Measurements from ENCODE around the gene PLEKHH2. TPM values are rescaled to one million over a fixed set of nuclear protein-coding genes. Genes with fewer than 3 reads are reported as not detected.
A peak's percentile ranks its signal among the peaks of the same experiment; 100 is the strongest.

The PLEKHH2 gene
- polyA plus RNA-seq, 1 experiment = 2.2 TPM

GRCh38 chr2:43764086-43764705 lies 127.1 kb downstream of the PLEKHH2 start:
- ChIA-PET POLR2A (no interaction called here), CTCF (interaction anchor here (1.1 to 1.7 kb wide), 2 partner anchors 12 to 27 kb away, joined by 3 read pairs; no protein-coding TSS in a partner anchor)
- H3K36me3 ChIP-seq (ENCODE audit: control insufficient read depth, insufficient read depth, low read length) = no peaks in the 10 kb centered on the region
- H3K27me3 ChIP-seq (ENCODE audit: control insufficient read depth, insufficient read depth, low read length) = peaks cover 1% of the 10 kb centered on the region; the same call in 1 of the 2 replicates
- TF ChIP-seq, protein P1, sequence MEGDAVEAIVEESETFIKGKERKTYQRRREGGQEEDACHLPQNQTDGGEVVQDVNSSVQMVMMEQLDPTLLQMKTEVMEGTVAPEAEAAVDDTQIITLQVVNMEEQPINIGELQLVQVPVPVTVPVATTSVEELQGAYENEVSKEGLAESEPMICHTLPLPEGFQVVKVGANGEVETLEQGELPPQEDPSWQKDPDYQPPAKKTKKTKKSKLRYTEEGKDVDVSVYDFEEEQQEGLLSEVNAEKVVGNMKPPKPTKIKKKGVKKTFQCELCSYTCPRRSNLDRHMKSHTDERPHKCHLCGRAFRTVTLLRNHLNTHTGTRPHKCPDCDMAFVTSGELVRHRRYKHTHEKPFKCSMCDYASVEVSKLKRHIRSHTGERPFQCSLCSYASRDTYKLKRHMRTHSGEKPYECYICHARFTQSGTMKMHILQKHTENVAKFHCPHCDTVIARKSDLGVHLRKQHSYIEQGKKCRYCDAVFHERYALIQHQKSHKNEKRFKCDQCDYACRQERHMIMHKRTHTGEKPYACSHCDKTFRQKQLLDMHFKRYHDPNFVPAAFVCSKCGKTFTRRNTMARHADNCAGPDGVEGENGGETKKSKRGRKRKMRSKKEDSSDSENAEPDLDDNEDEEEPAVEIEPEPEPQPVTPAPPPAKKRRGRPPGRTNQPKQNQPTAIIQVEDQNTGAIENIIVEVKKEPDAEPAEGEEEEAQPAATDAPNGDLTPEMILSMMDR (IDR thresholded peaks at IDR 0.05; ENCODE audit: insufficient read depth, low read depth, low read length) = no peak
- no peak overlapping the region for H3K4me3 ChIP-seq (ENCODE audit: low read depth, low read length)
- peak; percentile 59 for DNase-seq (ENCODE audit: low read depth)

DNA sequence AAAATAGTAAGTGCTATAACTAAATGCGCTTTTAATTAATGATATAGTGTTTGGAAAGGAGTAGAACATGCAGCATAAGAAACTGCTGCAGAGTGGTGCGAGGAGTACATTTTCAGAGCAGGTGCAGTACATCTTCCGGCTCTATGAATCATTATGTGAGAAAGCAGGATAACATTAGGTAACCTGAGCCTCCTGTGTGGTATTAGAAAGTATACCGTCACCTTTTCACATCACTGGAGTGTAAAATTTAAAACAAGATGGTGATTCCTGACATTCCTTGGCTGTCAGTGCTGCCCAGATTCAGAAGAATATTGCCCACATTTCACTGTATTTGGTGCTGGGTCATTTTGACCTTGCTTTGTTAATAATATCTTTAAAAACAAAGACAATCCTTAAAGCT lies 128.9 kb downstream of the PLEKHH2 start:
- Histone ChIP-seq H3K36me3 (ENCODE audit: control insufficient read depth, insufficient read depth, low read length) (no peaks in the 10 kb centered on the region), H3K4me3 (ENCODE audit: low read depth, low read length) (no peak overlapping the region), H3K27me3 (ENCODE audit: control insufficient read depth, insufficient read depth, low read length) (peaks cover 1% of the 10 kb centered on the region; the same call in 1 of the 2 replicates)
- no peak for DNase-seq (ENCODE audit: low read depth)
- ChIA-PET POLR2A (no interaction called here), CTCF (interaction anchor here (1.7 kb wide), 1 partner anchor 29 kb away, joined by 3 read pairs; no protein-coding TSS in a partner anchor)
- TF ChIP-seq, protein P1 (IDR thresholded peaks at IDR 0.05; ENCODE audit: insufficient read depth, low read depth, low read length) = no peak

- TF ChIP-seq, protein P1 (IDR thresholded peaks at IDR 0.05; ENCODE audit: insufficient read depth, low read depth, low read length) = no peak
- peak; percentile 65 for DNase-seq (ENCODE audit: low read depth)
- Histone ChIP-seq H3K4me3 (ENCODE audit: low read depth, low read length) (peak within 1 kb of the TSS; percentile 86), H3K27me3 (ENCODE audit: control insufficient read depth, insufficient read depth, low read length) (no peaks in the 10 kb centered on the region), H3K36me3 (ENCODE audit: control insufficient read depth, insufficient read depth, low read length) (peaks cover 3% of the 10 kb centered on the region)
- CTCF ChIA-PET = interaction anchor here (0.8 to 1.4 kb wide), 4 partner anchors 14 to 163 kb away, joined by 3 to 4 read pairs (median 4); no protein-coding TSS in a partner anchor
- POLR2A ChIA-PET = interaction anchor here (0.5 to 0.8 kb wide), 2 partner anchors 24 to 1803 kb away, joined by 3 read pairs; no protein-coding TSS in a partner anchor
Observed at GRCh38 chr2:43773876-43774613, 137.0 kb downstream of the PLEKHH2 start, which contains the start of gene DYNC2LI1. DYNC2LI1 (plus strand) TSS chr2:43774039; CDS start chr2:43774139, 100 bp downstream.

DNA sequence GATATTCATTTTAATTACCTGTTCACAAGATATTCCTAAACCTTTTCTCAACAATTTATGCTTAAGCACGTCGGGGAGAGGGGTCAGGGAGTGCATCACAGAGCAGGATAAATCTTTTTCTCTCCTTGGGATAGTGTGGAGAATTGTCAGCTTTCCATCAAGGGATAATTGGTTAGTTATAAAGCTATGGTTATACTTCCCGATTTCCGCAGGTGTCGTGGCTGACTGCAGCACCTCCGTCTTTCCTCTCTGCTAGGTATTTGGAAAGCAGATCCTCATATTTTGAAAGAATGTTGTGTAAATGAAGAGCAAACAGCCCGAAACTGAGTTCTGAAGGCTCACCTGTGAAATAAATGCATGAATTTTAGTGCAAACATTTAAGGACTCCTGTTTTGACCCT lies 137.6 kb downstream of the PLEKHH2 start:
- CTCF ChIA-PET = interaction anchor here (0.8 to 1.4 kb wide), 3 partner anchors 15 to 164 kb away, joined by 3 to 4 read pairs (median 4); no protein-coding TSS in a partner anchor
- no peak for DNase-seq (ENCODE audit: low read depth)
- POLR2A ChIA-PET = interaction anchor here (0.5 to 0.8 kb wide), 2 partner anchors 24 to 1803 kb away, joined by 3 read pairs; no protein-coding TSS in a partner anchor
- peaks cover 3% of the 10 kb centered on the region for H3K36me3 ChIP-seq (ENCODE audit: control insufficient read depth, insufficient read depth, low read length)
- TF ChIP-seq, protein P1 (IDR thresholded peaks at IDR 0.05; ENCODE audit: insufficient read depth, low read depth, low read length) = no peak
- no peaks in the 10 kb centered on the region for H3K27me3 ChIP-seq (ENCODE audit: control insufficient read depth, insufficient read depth, low read length)
- peak overlapping the region; percentile 86 for H3K4me3 ChIP-seq (ENCODE audit: low read depth, low read length)

GRCh38 chr2:43776324-43776723 lies 139.3 kb downstream of the PLEKHH2 start:
- H3K27me3 ChIP-seq (ENCODE audit: control insufficient read depth, insufficient read depth, low read length) = no peaks in the 10 kb centered on the region
- no peak overlapping the region for H3K4me3 ChIP-seq (ENCODE audit: low read depth, low read length)
- CTCF ChIA-PET = no interaction called here
- no peak for DNase-seq (ENCODE audit: low read depth)
- POLR2A ChIA-PET = no interaction called here
- H3K36me3 ChIP-seq (ENCODE audit: control insufficient read depth, insufficient read depth, low read length) = peaks cover 3% of the 10 kb centered on the region
- TF ChIP-seq, protein P1 (IDR thresholded peaks at IDR 0.05; ENCODE audit: insufficient read depth, low read depth, low read length) = no peak
